Thyroid gland (tissue), 4 donors: Measurements from ENCODE around the gene ADAMTS2. TPM values are rescaled to one million over a fixed set of nuclear protein-coding genes. Genes with fewer than 3 reads are reported as not detected.

ENCODE experiments used
- DNase-seq, 2 donors: peaks; one replicate each; pipeline ENCODE4 v3.0.0-alpha.2; 2019
- H3K27ac ChIP-seq, 3 donors: fragments of 200-600 bp; sonication (generic); 1 replicate in 2 of 3; 2 replicates in 1 of 3; pipeline ENCODE4 v1.5.1; 2016 to 2019; ENCODE audit warnings: mild to moderate bottlenecking in 1 of 3, moderate library complexity in 1 of 3
- H3K27me3 ChIP-seq: fragments of 200-600 bp; sonication (generic); one replicate; pipeline ENCODE4 v1.5.1; 2019
- H3K36me3 ChIP-seq, 2 donors: fragments of 200-600 bp; sonication (generic); one replicate each; pipeline ENCODE4 v1.5.1; 2016 to 2019
- H3K4me1 ChIP-seq, 2 donors: fragments of 200-600 bp; sonication (generic); one replicate each; pipeline ENCODE4 v1.5.1; 2017 to 2019
- H3K4me3 ChIP-seq, 3 donors: fragments of 200-600 bp; sonication (generic); replicated peaks in 1 of 3; 1 replicate in 2 of 3; 2 replicates in 1 of 3; pipeline ENCODE4 v1.5.1; 2016; ENCODE audit warnings: mild to moderate bottlenecking in 1 of 3
- H3K9me3 ChIP-seq: fragments of 200-600 bp; sonication (generic); one replicate; pipeline ENCODE4 v1.5.1; 2017
- CTCF ChIP-seq, 6 experiments: fragments of 200-600 bp in 3 of 6; fragments of 450-650 bp in 3 of 6; sonication (generic) in 3 of 6; IDR thresholded peaks; one replicate each; pipeline ENCODE4 v1.5.1; 2016 to 2019; ENCODE audit warnings: antibody characterized with exemption in 6 of 6, mild to moderate bottlenecking in 2 of 6, inconsistent platforms in 1 of 6, moderate library complexity in 1 of 6
- POLR2A ChIP-seq, 2 donors: fragments of 450-650 bp; IDR thresholded peaks; one replicate each; pipeline ENCODE4 v1.6.1; 2017; ENCODE audit warnings: antibody characterized with exemption in 2 of 2, mild to moderate bottlenecking in 2 of 2, moderate library complexity in 1 of 2
- WGBS, 2 donors: methylation state at CpG; one replicate each; pipeline ENCODE4 v1.1.5; 2017; 5-methylcytosine and 5-hydroxymethylcytosine counted together
- intact Hi-C: fragments of 100-400 bp; cut with DNase I; formaldehyde crosslinking; loops from one replicate; pipeline ENCODE4 v1.15.1; 2023
- total RNA-seq, 4 donors: library from RNA; depleted of rRNA; stranded (reverse); fragments of >200 nt; gene quantifications; one replicate each; pipeline ENCODE4 v1.2.3, GENCODE V29; 2016

ADAMTS2 gene
- total RNA-seq, 4 donors from 2014 or later: 3.5 to 16.2 (median 7.3) TPM

- Histone ChIP-seq H3K27ac (no peak overlapping the region), H3K27me3 (no peaks in the 10 kb centered on the region), H3K4me3 (no peak overlapping the region), H3K9me3 (no peaks in the 10 kb centered on the region), H3K36me3 (no peaks in the 10 kb centered on the region), H3K4me1 (no peaks in the 10 kb centered on the region)
- WGBS, 2 donors: 62 to 70% methylated on average over 14 to 18 of the region's 23 CpGs
- TF ChIP-seq CTCF (IDR thresholded peaks at IDR 0.05) (no peak), POLR2A (IDR thresholded peaks at IDR 0.05) (no peak)
- intact Hi-C loops: no loop called here
- no peak for DNase-seq
These were observed 7.2 kb downstream of the ADAMTS2 start for GRCh38 chr5:179337796-179338676.

GRCh38 chr5:179336871-179337795 is 8.1 kb downstream of the ADAMTS2 start:
- Histone ChIP-seq H3K36me3 (no peaks in the 10 kb centered on the region), H3K27me3 (no peaks in the 10 kb centered on the region), H3K4me1 (no peaks in the 10 kb centered on the region), H3K9me3 (no peaks in the 10 kb centered on the region), H3K27ac (no peak overlapping the region), H3K4me3 (no peak overlapping the region)
- TF ChIP-seq CTCF (IDR thresholded peaks at IDR 0.05) (no peak), POLR2A (IDR thresholded peaks at IDR 0.05) (no peak)
- no peak for DNase-seq
- 90 to 91% methylated on average over 19 to 24 of the region's 25 CpGs for WGBS, 2 donors
- intact Hi-C loops: no loop called here

- no peak for TF ChIP-seq CTCF (IDR thresholded peaks at IDR 0.05)
- no peak for TF ChIP-seq POLR2A (IDR thresholded peaks at IDR 0.05)
- intact Hi-C loops: no loop called here
- 84 to 89% methylated on average over 31 to 32 of the region's 36 CpGs for WGBS, 2 donors
- Histone ChIP-seq H3K27ac (no peak overlapping the region), H3K4me1 (no peaks in the 10 kb centered on the region), H3K4me3 (no peak overlapping the region), H3K36me3 (no peaks in the 10 kb centered on the region), H3K27me3 (no peaks in the 10 kb centered on the region), H3K9me3 (no peaks in the 10 kb centered on the region)
- DNase-seq: no peak
These were observed 9.0 kb downstream of the ADAMTS2 start for GRCh38 chr5:179336126-179336870.

GRCh38 chr5:179333796-179334761 is 11.2 kb downstream of the ADAMTS2 start:
- Histone ChIP-seq H3K4me3 (no peak overlapping the region), H3K4me1 (no peaks in the 10 kb centered on the region), H3K9me3 (no peaks in the 10 kb centered on the region), H3K36me3 (no peaks in the 10 kb centered on the region), H3K27ac (no peak overlapping the region), H3K27me3 (no peaks in the 10 kb centered on the region)
- DNase-seq: no peak
- intact Hi-C loops: no loop called here
- TF ChIP-seq CTCF (IDR thresholded peaks at IDR 0.05): no peak
- TF ChIP-seq POLR2A (IDR thresholded peaks at IDR 0.05): no peak
- WGBS, 2 donors: 80 to 82% methylated on average over 24 of the region's 24 CpGs
